Nephron progenitor cell (in vitro differentiated cells): ENCODE results near the gene RYR3.

ENCODE experiments used
- DNase-seq: peaks from one replicate; pipeline ENCODE4 v3.0.0; 2021
- H3K27ac Mint-ChIP-seq: 2 replicates; pipeline ENCODE4 v1.8.0; 2021; ENCODE audit warnings: mild to moderate bottlenecking, moderate library complexity, mixed read lengths
- H3K27me3 Mint-ChIP-seq: 2 replicates; pipeline ENCODE4 v1.8.0; 2021; ENCODE audit warnings: mild to moderate bottlenecking, low read depth, mixed read lengths; ENCODE audit not compliant: poor library complexity
- H3K36me3 Mint-ChIP-seq: 2 replicates; pipeline ENCODE4 v1.8.0; 2021; ENCODE audit warnings: low read depth, mixed read lengths
- H3K4me1 Mint-ChIP-seq: 2 replicates; pipeline ENCODE4 v1.8.0; 2021; ENCODE audit warnings: mixed read lengths
- H3K4me3 Mint-ChIP-seq: 2 replicates; pipeline ENCODE4 v1.8.0; 2021; ENCODE audit warnings: mild to moderate bottlenecking, moderate library complexity, mixed read lengths
- H3K9me3 Mint-ChIP-seq: 2 replicates; pipeline ENCODE4 v1.8.0; 2021; ENCODE audit warnings: mild to moderate bottlenecking, moderate library complexity, mixed read lengths
- TF ChIP-seq, protein P1 (sequence below): fragments of 200-600 bp; sonication (generic); IDR thresholded peaks from 2 replicates; pipeline ENCODE4 v1.5.0; 2021; ENCODE audit warnings: antibody characterized with exemption

Gene RYR3

GRCh38 chr15:33313491-33313890 is 2.7 kb downstream of the RYR3 start:
- Mint-ChIP-seq H3K4me1 (peaks cover 13% of the 10 kb centered on the region), H3K27me3 (peaks cover 74% of the 10 kb centered on the region), H3K9me3 (no peaks in the 10 kb centered on the region), H3K4me3 (no peak overlapping the region), H3K27ac (no peak overlapping the region), H3K36me3 (no peaks in the 10 kb centered on the region)
- no peak for DNase-seq
- TF ChIP-seq, protein P1, sequence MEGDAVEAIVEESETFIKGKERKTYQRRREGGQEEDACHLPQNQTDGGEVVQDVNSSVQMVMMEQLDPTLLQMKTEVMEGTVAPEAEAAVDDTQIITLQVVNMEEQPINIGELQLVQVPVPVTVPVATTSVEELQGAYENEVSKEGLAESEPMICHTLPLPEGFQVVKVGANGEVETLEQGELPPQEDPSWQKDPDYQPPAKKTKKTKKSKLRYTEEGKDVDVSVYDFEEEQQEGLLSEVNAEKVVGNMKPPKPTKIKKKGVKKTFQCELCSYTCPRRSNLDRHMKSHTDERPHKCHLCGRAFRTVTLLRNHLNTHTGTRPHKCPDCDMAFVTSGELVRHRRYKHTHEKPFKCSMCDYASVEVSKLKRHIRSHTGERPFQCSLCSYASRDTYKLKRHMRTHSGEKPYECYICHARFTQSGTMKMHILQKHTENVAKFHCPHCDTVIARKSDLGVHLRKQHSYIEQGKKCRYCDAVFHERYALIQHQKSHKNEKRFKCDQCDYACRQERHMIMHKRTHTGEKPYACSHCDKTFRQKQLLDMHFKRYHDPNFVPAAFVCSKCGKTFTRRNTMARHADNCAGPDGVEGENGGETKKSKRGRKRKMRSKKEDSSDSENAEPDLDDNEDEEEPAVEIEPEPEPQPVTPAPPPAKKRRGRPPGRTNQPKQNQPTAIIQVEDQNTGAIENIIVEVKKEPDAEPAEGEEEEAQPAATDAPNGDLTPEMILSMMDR = no peak

GRCh38 chr15:33314069-33314468 is 3.3 kb downstream of the RYR3 start:
- Mint-ChIP-seq H3K27me3 (peaks cover 68% of the 10 kb centered on the region), H3K36me3 (no peaks in the 10 kb centered on the region), H3K9me3 (no peaks in the 10 kb centered on the region), H3K27ac (no peak overlapping the region), H3K4me1 (peaks cover 13% of the 10 kb centered on the region), H3K4me3 (no peak overlapping the region)
- DNase-seq = no peak
- TF ChIP-seq, protein P1 = no peak

DNA sequence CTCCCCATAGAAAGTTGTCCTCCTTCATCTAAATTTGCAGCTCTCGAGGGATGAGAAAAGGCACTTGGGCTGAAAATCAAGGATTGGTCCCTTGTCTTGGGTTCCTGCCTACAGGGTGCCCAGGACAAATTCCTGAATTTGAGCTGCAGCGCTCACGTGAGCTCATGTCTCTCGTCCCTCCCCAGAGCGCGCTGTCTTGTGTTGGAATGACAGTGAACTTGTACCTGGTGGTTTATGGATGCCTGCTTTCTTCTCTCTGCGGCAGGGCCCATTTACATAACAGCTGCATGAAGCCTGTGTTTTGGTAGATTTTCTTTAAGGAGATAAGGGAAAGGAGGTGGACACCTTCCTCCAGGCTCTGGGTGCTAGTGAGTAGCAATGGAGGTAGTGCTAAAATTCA is 4.3 kb downstream of the RYR3 start:
- no peaks in the 10 kb centered on the region for H3K36me3 Mint-ChIP-seq
- TF ChIP-seq, protein P1 = no peak
- H3K9me3 Mint-ChIP-seq = no peaks in the 10 kb centered on the region
- peaks cover 63% of the 10 kb centered on the region for H3K27me3 Mint-ChIP-seq
- no peak for DNase-seq
- H3K4me1 Mint-ChIP-seq = peaks cover 10% of the 10 kb centered on the region
- no peak overlapping the region for H3K27ac Mint-ChIP-seq
- no peak overlapping the region for H3K4me3 Mint-ChIP-seq

DNA sequence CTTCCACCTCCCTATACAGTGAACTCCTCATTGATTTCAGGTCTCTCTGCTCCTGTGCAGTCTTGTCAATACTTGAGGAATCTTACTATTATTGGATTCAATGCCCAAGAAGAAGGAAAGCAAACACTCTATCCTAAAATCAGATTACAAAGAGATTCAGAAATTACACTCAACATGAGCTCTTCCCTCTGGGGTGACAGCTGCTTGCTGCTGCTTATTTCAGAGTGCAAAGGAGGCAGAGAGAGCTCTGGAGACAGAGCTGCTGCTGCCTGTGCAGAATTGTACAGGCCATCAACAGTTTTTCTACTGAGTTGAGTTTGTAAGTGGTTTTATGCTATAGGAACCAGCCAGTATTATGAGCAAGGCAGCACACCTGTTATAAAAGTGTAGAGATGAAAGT is 7.1 kb downstream of the RYR3 start:
- no peak overlapping the region for H3K4me3 Mint-ChIP-seq
- no peaks in the 10 kb centered on the region for H3K4me1 Mint-ChIP-seq
- no peaks in the 10 kb centered on the region for H3K36me3 Mint-ChIP-seq
- TF ChIP-seq, protein P1 = no peak
- H3K9me3 Mint-ChIP-seq = no peaks in the 10 kb centered on the region
- DNase-seq = no peak
- H3K27me3 Mint-ChIP-seq = peaks cover 39% of the 10 kb centered on the region
- H3K27ac Mint-ChIP-seq = no peak overlapping the region

GRCh38 chr15:33320017-33320416 is 9.2 kb downstream of the RYR3 start:
- no peak for DNase-seq
- H3K36me3 Mint-ChIP-seq = no peaks in the 10 kb centered on the region
- TF ChIP-seq, protein P1 = no peak
- H3K4me3 Mint-ChIP-seq = no peak overlapping the region
- H3K9me3 Mint-ChIP-seq = no peaks in the 10 kb centered on the region
- H3K27me3 Mint-ChIP-seq = peaks cover 20% of the 10 kb centered on the region
- no peak overlapping the region for H3K27ac Mint-ChIP-seq
- no peaks in the 10 kb centered on the region for H3K4me1 Mint-ChIP-seq

GRCh38 chr15:33322091-33322490 is 11.3 kb downstream of the RYR3 start:
- Mint-ChIP-seq H3K4me3 (no peak overlapping the region), H3K36me3 (no peaks in the 10 kb centered on the region), H3K27me3 (peaks cover 12% of the 10 kb centered on the region), H3K27ac (no peak overlapping the region), H3K4me1 (no peaks in the 10 kb centered on the region), H3K9me3 (no peaks in the 10 kb centered on the region)
- TF ChIP-seq, protein P1 = no peak
- DNase-seq = no peak
